Heart right ventricle (tissue), 16 donors: ENCODE results near the gene SDHAF1. TPM values are rescaled to one million over a fixed set of nuclear protein-coding genes. Genes with fewer than 3 reads are reported as not detected.

ENCODE experiments used
- ATAC-seq, 8 donors: fragments of 200-7000 bp; cut with Tn5 transposase; one replicate each; pipeline ENCODE4 v1.9.1; 2020; ENCODE audit warnings: mild to moderate bottlenecking in 8 of 8, moderate library complexity in 8 of 8, moderate number of reproducible peaks in 1 of 8
- DNase-seq, 2 donors: peaks; one replicate each; pipeline ENCODE4 v3.0.0-alpha.2; 2020
- H3K27ac ChIP-seq, 10 donors: fragments of 200-600 bp; sonication (generic) in 2 of 10; one replicate each; pipeline versions ENCODE4 v1.5.0 to v1.8.0; 2020 to 2022; ENCODE audit warnings: mild to moderate bottlenecking in 3 of 10
- H3K27me3 ChIP-seq, 7 donors: fragments of 200-600 bp; one replicate each; pipeline ENCODE4 v1.8.0; 2021 to 2022; ENCODE audit warnings: mild to moderate bottlenecking in 2 of 7
- H3K36me3 ChIP-seq, 9 donors: fragments of 200-600 bp; sonication (generic) in 1 of 9; one replicate each; pipeline versions ENCODE4 v1.5.0 to v1.8.0; 2020 to 2022; ENCODE audit warnings: mild to moderate bottlenecking in 2 of 9
- H3K4me1 ChIP-seq, 9 donors: fragments of 200-600 bp; sonication (generic) in 1 of 9; one replicate each; pipeline versions ENCODE4 v1.5.0 to v1.8.0; 2020 to 2022; ENCODE audit warnings: mild to moderate bottlenecking in 4 of 9
- H3K4me3 ChIP-seq, 10 donors: fragments of 200-600 bp; sonication (generic) in 2 of 10; one replicate each; pipeline versions ENCODE4 v1.5.0 to v1.8.0; 2020 to 2022; ENCODE audit warnings: mild to moderate bottlenecking in 7 of 10, moderate library complexity in 2 of 10
- H3K9me3 ChIP-seq, 11 donors: fragments of 200-600 bp in 10 of 11; sonication (generic) in 2 of 11; one replicate each; pipeline versions ENCODE4 v1.5.0 to v1.8.0; 2013 to 2022; ENCODE audit warnings: mild to moderate bottlenecking in 2 of 11, control low read depth in 1 of 11, moderate library complexity in 1 of 11
- CTCF ChIP-seq, 9 donors: fragments of 200-600 bp; sonication (generic) in 2 of 9; IDR thresholded peaks; one replicate each; pipeline versions ENCODE4 v1.5.0 to v1.8.0; 2021 to 2022; ENCODE audit warnings: antibody characterized with exemption in 9 of 9, mild to moderate bottlenecking in 5 of 9, moderate library complexity in 1 of 9
- WGBS, 2 donors: extraction: QIAGEN DNeasy Blood & Tissue Kit; methylation state at CpG; one replicate each; pipeline ENCODE4 v1.1.7; 2013; ENCODE audit warnings: inconsistent platforms in 1 of 2; 5-methylcytosine and 5-hydroxymethylcytosine counted together
- intact Hi-C, 10 donors: fragments of 100-400 bp; cut with DNase I; formaldehyde crosslinking; loops; one replicate each; pipeline versions ENCODE4 v1.11.1 to v1.14.2; 2022
- polyA plus RNA-seq, 2 donors: library from polyadenylated mRNA; stranded (reverse); fragments of 200-250 nt; gene quantifications; one replicate each; pipeline ENCODE4 v1.2.3, GENCODE V29; 2013
- total RNA-seq, 10 donors: library from RNA; stranded (reverse); fragmentation: NEBNext Ultra II Directional in 3 of 10; extraction: Animal tissue kit (Norgen Biotek cat#: 25700) in 3 of 10; gene quantifications; one replicate each; pipeline versions ENCODE4 v1.2.1 to v1.2.4, GENCODE V29; 2021 to 2023
- donor health status: Arrhythmogenic right ventricular cardiomyopathy.
- donor health status: ischemic (EF 13 %, LVEDD 7.1; RV severe dilation, severe dysfunction).
- donor health status: healthy with polysubstance abuse.
- donor health status: DM: no; HTN: yes; CAD: no.
- donor health status: DM: no; HTN: no; CAD: no.
- donor health status: ischemic (EF 25% LVEDD 6.9; RV normal size, moderate dysfunction).
- donor health status: ischemic (EF 25% LVEDD 5.7; RV mildly dilated, moderate dysfunction).
- donor health status: healthy.
- donor health status: DM: yes; HTN: yes; CAD: no.
- donor health status: Ischemic cardiomyopathy.
- donor health status: ischemic (EF 35%, LVEDD 5.7; RV mildly dilated, moderate dysfunction).
- donor health status: nonischemic (EF 11% LVEDD 7.7; RV severe dilation, severe dysfunction).
- donor health status: DM: yes; HTN: yes; CAD: no.
- donor health status: PGD.
- donor health status: ischemic (EF 29% LVEDD 5.4; RV normal size, mild dysfunction).
- donor health status: nonischemic (EF 23%, LVEDD 6.1; RV moderate dilation, normal function).

SDHAF1 gene
- total and polyA plus RNA-seq, 12 donors = 7.3 to 26.6 (median 10.2) TPM

- DNase-seq = no peak
- TF ChIP-seq CTCF (IDR thresholded peaks at IDR 0.05) = no peak
- H3K27ac ChIP-seq = no peak overlapping the region
- H3K4me3 ChIP-seq = peak overlapping the region in 1 of 10 donors; percentile 42
- intact Hi-C loops = no loop called here
- no peaks in the 10 kb centered on the region for H3K36me3 ChIP-seq
- ATAC-seq = no peak
- peaks cover 13 to 74% (median 48%) of the 10 kb centered on the region in 7 donors for H3K27me3 ChIP-seq
- 31 to 35% methylated on average over 20 of the region's 20 CpGs for WGBS, 2 donors
- peaks cover 0 to 8% (median 0%) of the 10 kb centered on the region in 11 donors for H3K9me3 ChIP-seq
- H3K4me1 ChIP-seq = peaks cover 0 to 16% (median 7%) of the 10 kb centered on the region in 9 donors
These were observed 35.0 kb upstream of the SDHAF1 start for GRCh38 chr19:35959968-35960320.

- Histone ChIP-seq H3K4me3 (no peak overlapping the region), H3K27ac (no peak overlapping the region), H3K4me1 (peaks cover 0 to 16% (median 7%) of the 10 kb centered on the region in 9 donors), H3K9me3 (peaks cover 0 to 8% (median 0%) of the 10 kb centered on the region in 11 donors), H3K36me3 (no peaks in the 10 kb centered on the region), H3K27me3 (peaks cover 13 to 74% (median 48%) of the 10 kb centered on the region in 7 donors)
- DNase-seq (no peak), ATAC-seq (no peak)
- WGBS, 2 donors = 82 to 87% methylated on average over 7 of the region's 7 CpGs
- TF ChIP-seq CTCF (IDR thresholded peaks at IDR 0.05) = no peak
- intact Hi-C loops = no loop called here
These were observed 34.5 kb upstream of the SDHAF1 start for GRCh38 chr19:35960432-35960972.

GRCh38 chr19:35963514-35963913, 31.5 kb upstream of the SDHAF1 start:
- WGBS, 2 donors = 2 to 4% methylated on average over 9 of the region's 9 CpGs
- Histone ChIP-seq H3K27me3 (peaks cover 13 to 58% (median 48%) of the 10 kb centered on the region in 7 donors), H3K4me3 (no peak overlapping the region)

GRCh38 chr19:35966771-35967170, 28.2 kb upstream of the SDHAF1 start:
- ATAC-seq = no peak
- TF ChIP-seq CTCF (IDR thresholded peaks at IDR 0.05) = no peak

More at GRCh38 chr19:35963514-35963913, 31.5 kb upstream of the SDHAF1 start:
- Histone ChIP-seq H3K9me3 (no peaks in the 10 kb centered on the region), H3K4me1 (peaks cover 0 to 16% (median 7%) of the 10 kb centered on the region in 9 donors), H3K36me3 (no peaks in the 10 kb centered on the region), H3K27ac (no peak overlapping the region)
- ATAC-seq = peak in 2 of 8 donors; percentile 55 to 60
- intact Hi-C loops = no loop called here
- no peak for TF ChIP-seq CTCF (IDR thresholded peaks at IDR 0.05)
- peak in 1 of 2 donors; percentile 42 for DNase-seq

More at GRCh38 chr19:35966771-35967170, 28.2 kb upstream of the SDHAF1 start:
- no peaks in the 10 kb centered on the region for H3K9me3 ChIP-seq
- no peaks in the 10 kb centered on the region for H3K4me1 ChIP-seq
- no peak overlapping the region for H3K27ac ChIP-seq
- no peak for DNase-seq
- no peaks in the 10 kb centered on the region for H3K36me3 ChIP-seq
- no peak overlapping the region for H3K4me3 ChIP-seq
- intact Hi-C loops = no loop called here
- peaks cover 0 to 25% (median 22%) of the 10 kb centered on the region in 7 donors for H3K27me3 ChIP-seq
- 75 to 81% methylated on average over 3 of the region's 3 CpGs for WGBS, 2 donors
